Left lobe of liver (tissue), 2 donors: ENCODE data around the gene GFRA3. TPM values are rescaled to one million over a fixed set of nuclear protein-coding genes. Genes with fewer than 3 reads are reported as not detected.
A peak's percentile ranks its signal among the peaks of the same experiment; 100 is the strongest.
"Not testable (repeated sequence)": the region's sequence is repeated elsewhere in the genome, so short reads cannot be mapped to it uniquely, and the experiment has no call there.

Experiments used
- ATAC-seq: fragments of 200-7000 bp; cut with Tn5 transposase; one replicate; pipeline ENCODE4 v1.9.1; 2020; ENCODE audit warnings: mild to moderate bottlenecking, moderate library complexity
- DNase-seq: peaks from one replicate; pipeline ENCODE4 v3.0.0-alpha.2; 2020; ENCODE audit warnings: low spot score
- total RNA-seq: library from RNA; stranded (reverse); gene quantifications from one replicate; pipeline ENCODE4 v1.2.1, GENCODE V29; 2021
- donor health status: DM: no; HTN: no; CAD: no; lungs with moderate emphysema.
- donor health status: DM: no; HTN: yes; CAD: no.

GFRA3 gene
- total RNA-seq, result not detected

- ATAC-seq, result no peak
- no peak for DNase-seq
Measured at GRCh38 chr5:138274189-138274853, at the start of gene GFRA3. Gene GFRA3, minus strand, starts transcription at chr5:138274621. Its CDS starts 197 bp downstream, at chr5:138274424.

GRCh38 chr5:138318211-138318610 is 43.8 kb upstream of the GFRA3 start:
- ATAC-seq, DNase-seq: not testable (repeated sequence)

- ATAC-seq (no peak), DNase-seq (no peak)
Measured at GRCh38 chr5:138316355-138316754, 41.9 kb upstream of the GFRA3 start.

DNA sequence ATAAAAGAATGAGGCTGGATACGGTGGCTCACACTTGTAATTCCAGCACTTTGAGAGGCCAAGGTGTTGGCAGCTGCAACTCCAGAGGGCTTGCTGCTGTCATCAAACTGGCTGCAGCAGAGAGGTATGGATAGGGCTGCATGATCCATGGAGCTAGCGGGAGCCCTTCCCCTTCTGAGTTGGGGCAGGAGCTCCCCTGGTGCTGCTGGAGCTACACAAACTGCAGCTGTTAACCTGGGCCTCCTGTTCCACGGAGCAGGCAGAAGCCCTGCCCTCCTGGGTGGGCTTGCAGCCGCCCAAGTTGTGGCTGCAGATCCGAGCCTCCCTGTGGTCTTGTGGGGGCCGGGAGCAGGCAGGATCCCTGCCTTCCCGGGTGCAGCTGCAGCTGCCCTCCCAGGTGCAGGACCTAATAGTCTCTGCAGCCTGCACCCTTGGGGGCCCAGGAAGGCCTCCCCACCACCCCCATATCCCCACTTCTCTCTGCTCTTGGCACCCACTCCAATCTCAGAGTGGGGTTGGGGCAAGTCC is 41.4 kb upstream of the GFRA3 start:
- ATAC-seq, result no peak

GRCh38 chr5:138305797-138306196 is 31.4 kb upstream of the GFRA3 start:
- no peak for DNase-seq
- peak; percentile 33 for ATAC-seq

More for the DNA sequence above, 41.4 kb upstream of the GFRA3 start:
- DNase-seq, result no peak

DNA sequence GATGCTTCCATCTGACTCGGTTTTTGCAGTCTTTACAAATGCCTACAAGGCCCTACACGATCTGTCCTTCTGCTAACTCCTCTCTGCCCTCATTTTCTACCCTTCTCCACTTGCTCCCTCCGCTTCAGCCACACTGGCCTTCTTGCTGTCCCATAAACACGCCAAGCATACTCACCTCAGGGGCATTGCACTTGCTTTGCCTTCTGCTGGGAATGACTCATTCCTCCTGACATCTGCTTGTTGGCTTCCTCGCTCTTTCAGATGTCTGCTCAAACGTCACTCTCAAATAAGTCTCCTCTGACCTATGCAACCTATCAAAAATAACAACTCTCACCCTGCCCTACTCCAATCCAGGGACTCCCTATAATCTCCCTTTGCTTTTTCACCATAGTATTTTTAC is 29.0 kb upstream of the GFRA3 start:
- no peak for ATAC-seq
- DNase-seq, result no peak

GRCh38 chr5:138289296-138289695 is 14.9 kb upstream of the GFRA3 start:
- DNase-seq (no peak), ATAC-seq (no peak)

DNA sequence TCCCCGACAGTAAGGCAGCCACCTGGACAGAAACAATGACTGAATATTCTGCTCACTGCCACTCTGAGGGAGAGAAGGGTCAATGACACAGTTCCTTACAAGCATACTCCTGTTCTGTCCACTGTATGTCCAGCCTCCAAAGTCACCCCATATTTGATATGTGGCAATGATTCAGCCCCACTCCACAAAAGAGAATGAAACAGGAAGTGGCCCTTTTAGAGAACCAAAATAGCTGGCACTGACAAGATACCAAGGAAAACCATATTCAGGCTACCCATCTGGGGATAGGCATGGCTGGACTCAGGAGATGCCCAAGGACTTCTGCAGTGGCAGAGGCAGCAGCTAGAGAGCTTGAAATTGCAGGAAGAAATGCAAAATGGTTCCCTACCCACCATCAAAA is 12.8 kb upstream of the GFRA3 start:
- ATAC-seq (no peak), DNase-seq (no peak)

DNA sequence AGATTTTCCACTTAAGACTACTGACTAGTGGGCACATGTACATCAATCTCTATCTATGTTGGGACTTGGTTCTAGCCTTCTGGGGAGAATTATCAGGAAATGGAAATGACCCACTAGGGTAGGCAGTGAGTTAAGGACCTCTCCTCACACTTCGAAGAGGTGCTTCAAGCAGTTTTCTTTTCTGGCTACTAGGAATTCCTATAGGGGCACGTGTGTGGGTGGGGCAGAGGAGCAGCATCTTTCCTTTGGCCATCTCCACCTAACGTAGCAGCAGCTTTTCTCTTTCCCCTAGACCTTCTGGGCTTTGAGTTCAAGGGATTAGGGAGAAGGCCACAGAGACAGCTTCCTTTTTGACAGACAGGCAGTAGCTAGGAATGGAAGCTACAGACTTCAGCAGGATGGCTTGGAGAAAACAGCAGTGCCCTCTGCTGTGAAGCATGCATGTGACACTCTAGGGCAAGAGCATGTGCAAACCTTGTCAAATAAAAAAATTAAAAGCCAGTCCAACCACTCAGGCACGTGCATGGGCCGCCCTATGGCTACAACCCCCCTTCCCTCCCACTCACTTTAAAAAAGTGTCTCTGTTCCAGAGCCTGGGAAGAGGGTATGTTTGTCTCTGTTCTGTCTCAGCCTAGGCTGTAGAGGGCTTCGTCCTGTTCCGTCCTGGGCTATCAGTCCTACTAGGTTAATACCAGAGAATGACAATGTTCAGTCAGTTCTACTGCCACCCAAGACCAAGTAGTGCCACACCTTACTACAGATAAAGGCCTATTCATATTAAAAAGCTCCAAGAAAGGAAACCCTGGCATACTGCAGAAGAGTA is 8.7 kb upstream of the GFRA3 start:
- peak; percentile 100 for ATAC-seq
- DNase-seq, result peak; percentile 63

DNA sequence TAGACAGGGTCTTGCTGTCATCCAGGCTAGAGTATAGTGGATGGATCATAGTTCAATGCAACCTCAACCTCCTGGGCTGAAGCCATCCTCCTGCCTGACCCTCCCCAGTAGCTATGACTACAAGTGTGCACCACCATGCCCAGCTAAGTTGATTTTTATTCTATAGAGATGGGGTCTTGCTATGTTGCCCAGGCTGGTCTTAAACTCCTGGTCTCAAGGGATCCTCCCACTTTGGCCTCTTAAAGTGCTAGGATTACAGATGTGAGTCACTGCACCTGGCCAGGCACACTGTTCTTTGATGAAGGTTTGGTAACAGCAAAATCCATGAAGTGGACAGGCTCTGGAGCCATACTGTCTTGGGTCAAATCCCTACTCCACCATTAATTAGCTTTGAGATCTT is 6.5 kb upstream of the GFRA3 start:
- no peak for ATAC-seq
- no peak for DNase-seq

DNA sequence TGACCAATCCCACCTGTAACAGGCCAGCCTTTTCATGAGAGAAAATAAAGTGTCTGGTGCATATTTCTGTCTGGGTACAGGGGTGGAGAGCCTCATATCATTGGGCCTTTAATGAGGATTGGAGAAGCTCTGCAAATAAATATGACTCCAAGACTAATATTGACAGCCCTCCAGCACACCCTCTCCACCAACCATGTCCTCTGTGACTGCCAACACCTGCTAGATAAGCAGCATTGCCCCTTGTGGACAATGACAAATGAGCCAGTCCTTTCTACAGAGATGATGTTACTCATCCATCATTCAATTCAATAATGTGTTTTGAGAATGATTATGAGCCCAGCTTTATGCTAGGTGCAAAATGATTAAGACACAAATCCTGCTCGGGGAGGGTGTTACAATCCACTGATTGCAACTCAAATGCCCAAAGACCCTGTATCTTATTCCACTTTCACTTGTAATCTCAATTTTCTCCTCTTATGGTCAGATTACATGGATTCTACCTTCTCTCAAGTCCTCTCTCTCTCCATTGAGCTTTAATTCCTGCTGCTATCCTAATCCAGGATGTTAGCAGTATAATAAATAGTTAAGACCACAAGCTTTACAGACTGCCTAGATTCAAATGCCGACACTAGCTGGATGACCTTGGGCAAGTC is 2.1 kb upstream of the GFRA3 start:
- peak; percentile 71 for DNase-seq
- ATAC-seq, result peak; percentile 94

GRCh38 chr5:138275895-138276294 is 1.5 kb upstream of the GFRA3 start:
- no peak for DNase-seq
- no peak for ATAC-seq

DNA sequence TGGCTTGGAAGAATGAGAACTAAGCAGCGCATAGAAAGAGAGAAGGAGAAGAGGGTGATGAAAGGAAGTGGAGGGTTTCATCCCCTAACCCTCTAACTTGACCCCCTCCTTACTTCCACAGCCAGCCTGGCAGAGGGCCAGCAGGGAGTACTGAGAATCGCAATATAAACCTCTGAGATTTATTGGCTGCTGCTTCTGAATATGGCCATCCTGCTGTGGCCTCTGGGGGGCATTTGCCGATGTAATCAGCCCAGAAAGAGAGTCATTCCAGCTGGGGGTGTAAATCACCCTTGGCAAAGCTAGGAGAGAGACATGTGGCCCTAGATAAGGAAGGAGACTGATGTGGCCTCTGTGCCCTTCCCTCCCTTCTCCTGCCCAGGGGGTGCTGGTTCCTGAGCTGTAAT is 960 bp upstream of the GFRA3 start:
- no peak for ATAC-seq

DNA sequence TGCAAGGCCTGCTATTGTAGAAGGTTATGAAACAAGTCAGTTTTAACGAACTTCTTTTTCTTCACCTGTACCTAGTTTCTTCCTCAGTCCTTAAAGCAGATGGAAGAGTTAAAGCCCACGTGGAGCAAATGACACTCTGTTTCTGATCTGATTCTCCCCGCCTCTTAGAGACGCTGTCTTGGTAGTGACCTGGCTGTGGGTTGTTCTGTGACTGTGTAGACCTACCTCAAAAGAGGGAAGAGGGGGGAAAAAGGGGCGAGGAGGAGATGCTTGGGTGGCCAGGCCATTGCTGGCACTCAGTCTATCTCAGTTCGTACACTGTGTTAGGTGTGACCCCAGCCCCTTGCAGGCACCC is 610 bp downstream of the GFRA3 start:
- ATAC-seq, result no peak
- no peak for DNase-seq

More for the DNA sequence above, 960 bp upstream of the GFRA3 start:
- no peak for DNase-seq

GRCh38 chr5:138272681-138273080 is 1.7 kb downstream of the GFRA3 start:
- DNase-seq (no peak), ATAC-seq (peak; percentile 50)

- DNase-seq (no peak), ATAC-seq (peak; percentile 65)
Measured at GRCh38 chr5:138271281-138271680, 3.1 kb downstream of the GFRA3 start.

DNA sequence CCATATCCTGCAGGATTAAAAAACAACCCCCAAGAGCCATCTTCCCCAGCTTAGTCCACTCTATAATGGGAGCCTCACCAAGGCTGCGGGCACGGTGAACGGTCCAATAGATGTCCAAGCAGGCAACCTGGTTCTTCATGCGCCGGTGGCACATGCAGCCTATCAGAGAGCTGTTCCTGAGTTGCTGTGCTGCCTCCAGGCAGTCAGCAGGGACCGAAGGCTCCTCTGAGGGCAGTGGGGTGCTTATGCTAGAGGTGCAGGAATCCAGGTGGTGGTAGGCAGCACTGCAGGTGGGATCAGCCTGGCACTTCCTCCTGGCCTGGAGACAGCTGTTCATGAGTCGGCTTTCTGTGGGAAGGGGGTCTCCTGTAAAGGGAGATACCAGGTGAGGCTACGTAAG is 10.2 kb downstream of the GFRA3 start:
- DNase-seq (no peak), ATAC-seq (no peak)

GRCh38 chr5:138263581-138263980 is 10.8 kb downstream of the GFRA3 start:
- ATAC-seq (no peak), DNase-seq (no peak)

DNA sequence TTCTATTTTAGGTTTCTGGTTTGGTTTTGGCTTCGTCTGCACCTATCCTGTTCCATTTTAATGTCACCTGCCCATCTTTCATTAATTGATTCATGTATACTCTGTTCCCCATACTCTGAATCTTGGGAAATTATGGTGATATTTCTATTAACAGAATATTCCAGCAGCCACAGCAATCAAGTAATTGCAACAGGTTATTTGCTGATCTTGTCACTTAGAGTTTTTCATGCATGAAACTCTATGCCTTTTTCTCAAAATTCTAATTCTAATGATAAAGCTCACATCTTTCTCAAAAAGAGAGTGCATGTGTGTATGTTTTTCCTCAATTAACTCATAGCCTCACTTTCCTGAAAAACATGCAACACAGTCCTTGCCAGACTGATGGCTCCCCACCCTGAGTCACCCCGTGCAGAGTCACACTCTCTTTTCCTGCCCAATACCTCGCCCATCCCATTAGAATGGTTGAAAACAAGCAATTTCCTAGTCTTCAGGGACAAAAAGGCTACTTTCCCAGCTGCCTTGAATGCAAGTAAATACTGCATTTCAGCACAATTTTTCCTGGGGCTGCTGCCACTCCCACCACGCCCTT is 15.6 kb downstream of the GFRA3 start:
- ATAC-seq, result no peak
- DNase-seq, result no peak

GRCh38 chr5:138257583-138257982 is 16.8 kb downstream of the GFRA3 start:
- DNase-seq, result no peak
- no peak for ATAC-seq

GRCh38 chr5:138252944-138253343 is 21.5 kb downstream of the GFRA3 start:
- DNase-seq (no peak), ATAC-seq (no peak)
